PC-9 (cell line): ENCODE measurements around the gene SPATA46.

Experiments
- CTCF ChIP-seq: fragments of 200-600 bp; sonication (generic); conservative IDR thresholded peaks from 2 replicates; pipeline ENCODE4 v1.6.1; 2017; ENCODE audit warnings: mixed run types, antibody characterized with exemption, mild to moderate bottlenecking, moderate library complexity
- EZH2 ChIP-seq: fragments of 200-600 bp; sonication (generic); IDR thresholded peaks from 2 replicates; pipeline ENCODE4 v1.8.0; 2017; ENCODE audit warnings: antibody characterized with exemption, low read depth

- TF ChIP-seq EZH2 = no peak
- TF ChIP-seq CTCF = no peak
These were observed 7.5 kb upstream of the SPATA46 start for GRCh38 chr1:162384116-162384515.
